ENCODE measurements around the gene KCTD2.

- TF ChIP-seq POLR2AphosphoS5 (IDR thresholded peaks at IDR 0.05; ENCODE audit: borderline replicate concordance, low read depth, low read length) (no peak), EZH2 (IDR thresholded peaks at IDR 0.05) (no peak), FOXP2 (optimal IDR thresholded peaks at IDR 0.05; ENCODE audit: control extremely low read depth, extremely low read length, insufficient read depth) (no peak)
These were observed 27.9 kb upstream of the KCTD2 start for GRCh38 chr17:75019146-75019545.

Data from SK-N-MC (cell line).